Neural progenitor cell (in vitro differentiated cells): ENCODE results near the gene ARID5B.

Source experiments
- CTCF ChIP-seq: fragments of 200-600 bp; sonication (generic); IDR thresholded peaks from 2 replicates; pipeline ENCODE4 v1.5.1; 2017; ENCODE audit warnings: antibody characterized with exemption, mild to moderate bottlenecking
- EZH2 ChIP-seq: fragments of 200-600 bp; sonication (generic); IDR thresholded peaks from 2 replicates; pipeline ENCODE4 v1.6.1; 2017; ENCODE audit warnings: antibody characterized with exemption, mild to moderate bottlenecking, moderate library complexity
- EZH2phosphoT487 ChIP-seq: fragments of 200-600 bp; sonication (generic); IDR thresholded peaks from 2 replicates; pipeline ENCODE4 v1.6.1; 2017; ENCODE audit warnings: antibody characterized with exemption

- TF ChIP-seq CTCF = no peak
- no peak for TF ChIP-seq EZH2phosphoT487
- no peak for TF ChIP-seq EZH2
Observed at GRCh38 chr10:61935077-61935476, 33.6 kb downstream of the ARID5B start.
